ENCODE results near the gene CLDN14. TPM values are rescaled to one million over a fixed set of nuclear protein-coding genes. Genes with fewer than 3 reads are reported as not detected.
A peak's percentile ranks its signal among the peaks of the same experiment; 100 is the strongest.

The CLDN14 gene
- polyA plus RNA-seq, 1 donor from 2014 or later, result not detected

GRCh38 chr21:36470294-36470693, 9.6 kb downstream of the CLDN14 start:
- no peaks in the 10 kb centered on the region for H3K36me3 Mint-ChIP-seq
- peaks cover 5% of the 10 kb centered on the region for H3K27me3 Mint-ChIP-seq
- H3K9me3 Mint-ChIP-seq, result peaks cover 2 to 16% (median 3%) of the 10 kb centered on the region in 3 donors
- no peak overlapping the region for H3K4me3 Mint-ChIP-seq
- H3K4me1 Mint-ChIP-seq, result no peaks in the 10 kb centered on the region
- H3K27ac Mint-ChIP-seq, result peak overlapping the region in 1 of 3 donors; percentile 13

- Mint-ChIP-seq H3K9me3 (no peaks in the 10 kb centered on the region), H3K27me3 (peaks cover 9% of the 10 kb centered on the region), H3K4me3 (no peak overlapping the region), H3K27ac (no peak overlapping the region), H3K4me1 (peaks cover 0 to 3% (median 2%) of the 10 kb centered on the region in 3 donors), H3K36me3 (no peaks in the 10 kb centered on the region)
Observed at GRCh38 chr21:36466061-36466511, 13.8 kb downstream of the CLDN14 start.

GRCh38 chr21:36465478-36465877, 14.4 kb downstream of the CLDN14 start:
- H3K36me3 Mint-ChIP-seq, result no peaks in the 10 kb centered on the region
- H3K4me3 Mint-ChIP-seq, result no peak overlapping the region
- no peaks in the 10 kb centered on the region for H3K9me3 Mint-ChIP-seq
- H3K4me1 Mint-ChIP-seq, result peaks cover 0 to 3% (median 2%) of the 10 kb centered on the region in 3 donors
- H3K27me3 Mint-ChIP-seq, result peaks cover 9% of the 10 kb centered on the region
- no peak overlapping the region for H3K27ac Mint-ChIP-seq

- H3K4me1 Mint-ChIP-seq, result peaks cover 0 to 3% (median 2%) of the 10 kb centered on the region in 3 donors
- H3K9me3 Mint-ChIP-seq, result no peaks in the 10 kb centered on the region
- H3K27me3 Mint-ChIP-seq, result peaks cover 9% of the 10 kb centered on the region
- no peak overlapping the region for H3K27ac Mint-ChIP-seq
- H3K4me3 Mint-ChIP-seq, result no peak overlapping the region
- H3K36me3 Mint-ChIP-seq, result no peaks in the 10 kb centered on the region
Observed at GRCh38 chr21:36464590-36464989, 15.3 kb downstream of the CLDN14 start.

- Mint-ChIP-seq H3K9me3 (no peaks in the 10 kb centered on the region), H3K27me3 (peaks cover 9% of the 10 kb centered on the region), H3K36me3 (no peaks in the 10 kb centered on the region), H3K4me1 (peaks cover 0 to 3% (median 2%) of the 10 kb centered on the region in 3 donors), H3K4me3 (no peak overlapping the region), H3K27ac (no peak overlapping the region)
Observed at GRCh38 chr21:36463991-36464390, 15.9 kb downstream of the CLDN14 start.

GRCh38 chr21:36463204-36463603, 16.7 kb downstream of the CLDN14 start:
- no peak overlapping the region for H3K27ac Mint-ChIP-seq
- H3K4me3 Mint-ChIP-seq, result no peak overlapping the region
- peaks cover 9% of the 10 kb centered on the region for H3K27me3 Mint-ChIP-seq
- H3K9me3 Mint-ChIP-seq, result no peaks in the 10 kb centered on the region
- H3K36me3 Mint-ChIP-seq, result no peaks in the 10 kb centered on the region
- peaks cover 0 to 3% (median 2%) of the 10 kb centered on the region in 3 donors for H3K4me1 Mint-ChIP-seq

- no peaks in the 10 kb centered on the region for H3K9me3 Mint-ChIP-seq
- no peak overlapping the region for H3K4me3 Mint-ChIP-seq
- no peaks in the 10 kb centered on the region for H3K36me3 Mint-ChIP-seq
- no peak overlapping the region for H3K27ac Mint-ChIP-seq
- peaks cover 0 to 3% (median 2%) of the 10 kb centered on the region in 3 donors for H3K4me1 Mint-ChIP-seq
- H3K27me3 Mint-ChIP-seq, result peaks cover 5% of the 10 kb centered on the region
Observed at GRCh38 chr21:36461918-36462486, 17.9 kb downstream of the CLDN14 start.

GRCh38 chr21:36461277-36461917, 18.5 kb downstream of the CLDN14 start:
- Mint-ChIP-seq H3K4me3 (no peak overlapping the region), H3K27ac (no peak overlapping the region), H3K9me3 (no peaks in the 10 kb centered on the region), H3K27me3 (peaks cover 7% of the 10 kb centered on the region), H3K4me1 (peaks cover 0 to 3% (median 2%) of the 10 kb centered on the region in 3 donors), H3K36me3 (no peaks in the 10 kb centered on the region)

- peaks cover 8% of the 10 kb centered on the region for H3K27me3 Mint-ChIP-seq
- H3K4me1 Mint-ChIP-seq, result peaks cover 0 to 3% (median 2%) of the 10 kb centered on the region in 3 donors
- no peak overlapping the region for H3K4me3 Mint-ChIP-seq
- no peaks in the 10 kb centered on the region for H3K9me3 Mint-ChIP-seq
- H3K36me3 Mint-ChIP-seq, result no peaks in the 10 kb centered on the region
- no peak overlapping the region for H3K27ac Mint-ChIP-seq
Observed at GRCh38 chr21:36460866-36461265, 19.1 kb downstream of the CLDN14 start.

- Mint-ChIP-seq H3K9me3 (no peaks in the 10 kb centered on the region), H3K27me3 (peaks cover 11% of the 10 kb centered on the region), H3K4me1 (peaks cover 0 to 2% (median 1%) of the 10 kb centered on the region in 3 donors), H3K4me3 (no peak overlapping the region), H3K36me3 (no peaks in the 10 kb centered on the region), H3K27ac (no peak overlapping the region)
Observed at GRCh38 chr21:36459098-36459497, 20.8 kb downstream of the CLDN14 start.

- Mint-ChIP-seq H3K27ac (no peak overlapping the region), H3K4me1 (no peaks in the 10 kb centered on the region), H3K9me3 (no peaks in the 10 kb centered on the region), H3K36me3 (no peaks in the 10 kb centered on the region), H3K4me3 (no peak overlapping the region), H3K27me3 (peaks cover 7% of the 10 kb centered on the region)
Observed at GRCh38 chr21:36456729-36457414, 23.1 kb downstream of the CLDN14 start.

GRCh38 chr21:36454706-36455105, 25.2 kb downstream of the CLDN14 start:
- H3K4me1 Mint-ChIP-seq, result no peaks in the 10 kb centered on the region
- H3K36me3 Mint-ChIP-seq, result no peaks in the 10 kb centered on the region
- H3K27ac Mint-ChIP-seq, result peak overlapping the region in 1 of 3 donors; percentile 60
- peaks cover 7% of the 10 kb centered on the region for H3K27me3 Mint-ChIP-seq
- H3K4me3 Mint-ChIP-seq, result no peak overlapping the region
- H3K9me3 Mint-ChIP-seq, result no peaks in the 10 kb centered on the region

- peaks cover 7% of the 10 kb centered on the region for H3K27me3 Mint-ChIP-seq
- H3K4me3 Mint-ChIP-seq, result no peak overlapping the region
- no peak overlapping the region for H3K27ac Mint-ChIP-seq
- H3K9me3 Mint-ChIP-seq, result no peaks in the 10 kb centered on the region
- H3K36me3 Mint-ChIP-seq, result no peaks in the 10 kb centered on the region
- no peaks in the 10 kb centered on the region for H3K4me1 Mint-ChIP-seq
Observed at GRCh38 chr21:36454093-36454531, 25.8 kb downstream of the CLDN14 start.

- Mint-ChIP-seq H3K4me3 (no peak overlapping the region), H3K36me3 (no peaks in the 10 kb centered on the region), H3K4me1 (no peaks in the 10 kb centered on the region), H3K27ac (peak overlapping the region in 1 of 3 donors; percentile 23), H3K27me3 (peaks cover 9% of the 10 kb centered on the region), H3K9me3 (no peaks in the 10 kb centered on the region)
Observed at GRCh38 chr21:36452281-36452825, 27.6 kb downstream of the CLDN14 start.

- Mint-ChIP-seq H3K27ac (no peak overlapping the region), H3K36me3 (no peaks in the 10 kb centered on the region), H3K4me1 (no peaks in the 10 kb centered on the region), H3K9me3 (no peaks in the 10 kb centered on the region), H3K4me3 (no peak overlapping the region), H3K27me3 (peaks cover 8% of the 10 kb centered on the region)
Observed at GRCh38 chr21:36451506-36451905, 28.4 kb downstream of the CLDN14 start.

Measured in IgD-negative memory B cell (primary cell).